GM23248 (cell line): ENCODE measurements around the gene SLC25A29.

ENCODE experiments used
- EZH2 ChIP-seq: fragments of 200-600 bp; sonication (generic); IDR thresholded peaks from 2 replicates; pipeline ENCODE4 v1.6.1; 2018; ENCODE audit warnings: antibody characterized with exemption, mild to moderate bottlenecking; ENCODE audit not compliant: insufficient read depth, poor library complexity, severe bottlenecking
- EZH2phosphoT487 ChIP-seq: fragments of 200-600 bp; sonication (generic); IDR thresholded peaks from 2 replicates; pipeline ENCODE4 v1.6.1; 2018; ENCODE audit warnings: antibody characterized with exemption, moderate library complexity, mild to moderate bottlenecking, low read depth; ENCODE audit not compliant: insufficient read depth

GRCh38 chr14:100350276-100350926 is 44.2 kb upstream of the SLC25A29 start:
- TF ChIP-seq EZH2phosphoT487 (no peak), EZH2 (no peak)
